HL-60/S4 treated with retinoic acid at 250 ng/mL for 4 days and 3 days (cell line): ENCODE data around the gene NATD1.
"Not testable (repeated sequence)": the region's sequence is repeated elsewhere in the genome, so short reads cannot be mapped to it uniquely, and the experiment has no call there.

ENCODE experiments used
- in situ Hi-C: fragments of 300-500 bp; cut with MboI; formaldehyde crosslinking; loops from 2 replicates; pipeline ENCODE4 v1.7.0; 2022; ENCODE audit warnings: low sequenced_read_pairs

The NATD1 gene

DNA sequence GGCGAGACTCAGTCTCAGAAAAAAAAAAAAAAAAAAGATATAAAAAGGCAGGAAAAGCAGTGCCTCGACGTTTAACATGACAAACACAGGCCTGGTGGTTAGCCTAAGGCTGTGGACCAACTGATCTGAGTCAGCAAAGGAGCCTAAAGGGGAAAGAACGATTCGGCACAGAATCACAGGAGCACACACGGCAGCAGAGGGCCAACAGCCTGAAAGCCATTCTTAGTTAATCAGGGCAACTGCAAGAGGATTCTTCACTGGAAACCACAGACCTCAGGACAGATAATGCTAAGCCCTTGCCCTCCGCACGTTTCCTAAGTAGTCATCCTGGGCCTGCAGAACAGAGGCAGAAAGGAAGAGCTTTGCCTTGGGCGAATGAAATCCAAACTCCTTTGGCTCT lies 53.9 kb downstream of the NATD1 start:
- in situ Hi-C loops: no loop called here

- in situ Hi-C loops: no loop called here
Measured at GRCh38 chr17:21198411-21198810, 54.8 kb downstream of the NATD1 start.

DNA sequence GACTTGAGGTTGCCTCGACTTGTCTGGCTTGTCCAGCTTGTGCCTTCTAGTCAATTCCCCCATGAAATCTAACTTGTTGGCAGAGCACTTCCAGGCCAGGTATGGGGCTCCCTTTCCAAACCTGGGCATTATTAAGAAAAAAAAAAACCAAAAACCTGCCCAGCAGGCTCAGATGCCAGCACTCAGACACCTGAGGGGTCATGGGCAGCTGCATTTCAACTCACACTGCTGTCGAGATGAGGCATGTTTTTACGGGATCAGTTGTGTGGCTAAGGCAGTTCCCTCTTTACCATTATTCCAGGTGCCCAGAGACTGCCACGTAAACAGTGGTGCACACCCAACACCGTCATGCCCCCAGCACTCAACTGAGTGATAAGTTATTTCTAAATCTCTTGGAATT lies 57.1 kb downstream of the NATD1 start:
- in situ Hi-C loops: no loop called here

GRCh38 chr17:21194703-21195102 lies 58.5 kb downstream of the NATD1 start:
- in situ Hi-C loops: no loop called here

- in situ Hi-C loops: no loop called here
Measured at GRCh38 chr17:21194226-21194625, 59.0 kb downstream of the NATD1 start.

- in situ Hi-C loops: no loop called here
Measured at GRCh38 chr17:21193031-21193430, 60.2 kb downstream of the NATD1 start.

DNA sequence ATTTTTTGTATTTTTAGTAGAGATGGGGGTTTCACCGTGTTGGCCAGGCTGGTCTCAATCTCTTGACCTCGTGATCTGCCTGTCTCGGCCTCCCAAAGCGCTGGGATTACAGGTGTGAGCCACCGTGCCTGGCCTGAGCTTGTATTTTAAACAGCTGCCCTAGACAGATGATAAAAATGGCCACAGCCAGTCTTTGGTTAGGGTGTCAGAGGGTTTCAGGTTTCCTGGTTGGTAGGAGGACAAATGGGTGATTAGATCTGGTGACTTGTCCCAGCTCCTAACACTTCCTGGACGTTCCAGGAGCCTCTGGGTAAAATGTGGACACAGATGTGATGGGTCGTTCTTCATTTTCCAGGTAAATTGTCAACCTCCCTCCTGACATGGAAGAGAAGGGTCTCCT lies 60.8 kb downstream of the NATD1 start:
- in situ Hi-C loops: not testable (repeated sequence)

DNA sequence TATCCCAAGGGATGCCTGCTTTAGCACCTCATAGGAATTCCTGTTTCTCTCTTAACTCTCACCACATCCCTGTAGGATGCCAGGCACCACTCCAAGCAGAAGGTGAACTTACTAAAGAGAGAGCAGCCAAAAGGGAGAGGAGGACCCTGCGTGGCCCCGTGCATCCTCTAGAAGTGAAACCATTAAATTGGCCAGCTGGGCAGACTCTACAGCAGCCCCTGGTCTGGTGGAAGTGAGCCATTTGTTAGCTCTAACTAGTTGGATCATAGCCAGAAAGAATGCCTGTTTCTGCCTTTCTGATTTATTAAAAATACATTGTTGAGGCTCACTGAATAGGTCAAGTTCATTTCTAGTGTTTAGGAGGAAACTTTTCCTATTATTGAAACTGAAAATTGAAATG lies 61.5 kb downstream of the NATD1 start:
- in situ Hi-C loops: no loop called here

DNA sequence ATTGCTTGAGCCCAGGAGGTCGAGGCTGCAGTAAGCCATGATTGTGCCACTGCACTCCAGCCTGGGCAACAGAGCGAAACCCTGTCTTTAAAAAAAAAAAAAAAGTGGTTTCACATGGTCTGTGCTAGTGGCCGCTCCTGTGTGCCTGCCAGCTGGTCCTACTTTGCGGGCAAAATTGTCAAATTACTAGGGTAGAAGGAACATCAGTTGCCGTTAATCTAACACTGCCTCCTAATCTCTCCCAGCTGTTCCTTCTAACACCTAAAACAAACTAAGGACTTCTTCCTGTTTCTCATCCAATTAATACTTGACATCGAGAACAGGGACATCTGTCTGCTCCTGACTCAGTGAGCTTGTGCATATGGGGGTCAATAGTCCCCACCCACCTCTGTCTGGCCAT lies 63.1 kb downstream of the NATD1 start:
- in situ Hi-C loops: no loop called here

GRCh38 chr17:21189361-21189760 lies 63.8 kb downstream of the NATD1 start:
- in situ Hi-C loops: no loop called here
